Neutrophil (primary cell): ENCODE data around the gene UGT1A5.

Experiments used
- H3K27ac ChIP-seq: fragments of 200-600 bp; sonication (generic); 2 replicates; pipeline ENCODE4 v1.5.1; 2016; ENCODE audit warnings: mild to moderate bottlenecking, moderate library complexity
- H3K27me3 ChIP-seq: fragments of 200-600 bp; sonication (generic); 2 replicates; pipeline ENCODE4 v1.6.0; 2016; ENCODE audit warnings: mild to moderate bottlenecking
- H3K36me3 ChIP-seq: fragments of 200-600 bp; sonication (generic); 2 replicates; pipeline ENCODE4 v1.5.1; 2017
- H3K4me1 ChIP-seq, 2 experiments: fragments of 200-600 bp in 1 of 2; sonication (generic) in 1 of 2; 1 replicate in 1 of 2; 2 replicates in 1 of 2; pipeline versions ENCODE4 v1.5.1 to v1.6.1; 2013 to 2016; ENCODE audit warnings: low read depth in 1 of 2, low read length in 1 of 2, mild to moderate bottlenecking in 1 of 2, moderate library complexity in 1 of 2; ENCODE audit not compliant: control insufficient read depth in 1 of 2, insufficient read depth in 1 of 2
- H3K4me3 ChIP-seq, 2 experiments: fragments of 200-600 bp in 1 of 2; sonication (generic) in 1 of 2; 1 replicate in 1 of 2; 2 replicates in 1 of 2; pipeline ENCODE4 v1.5.1; 2013 to 2016; ENCODE audit warnings: low read depth in 1 of 2, low read length in 1 of 2, mild to moderate bottlenecking in 1 of 2, moderate library complexity in 1 of 2
- H3K9me3 ChIP-seq: fragments of 200-600 bp; sonication (generic); 2 replicates; pipeline ENCODE4 v1.5.1; 2016
- TF ChIP-seq, protein P1 (sequence below): fragments of 200-600 bp; sonication (generic); IDR thresholded peaks from 2 replicates; pipeline ENCODE4 v1.5.1; 2016; ENCODE audit warnings: antibody characterized with exemption

UGT1A5 gene

DNA sequence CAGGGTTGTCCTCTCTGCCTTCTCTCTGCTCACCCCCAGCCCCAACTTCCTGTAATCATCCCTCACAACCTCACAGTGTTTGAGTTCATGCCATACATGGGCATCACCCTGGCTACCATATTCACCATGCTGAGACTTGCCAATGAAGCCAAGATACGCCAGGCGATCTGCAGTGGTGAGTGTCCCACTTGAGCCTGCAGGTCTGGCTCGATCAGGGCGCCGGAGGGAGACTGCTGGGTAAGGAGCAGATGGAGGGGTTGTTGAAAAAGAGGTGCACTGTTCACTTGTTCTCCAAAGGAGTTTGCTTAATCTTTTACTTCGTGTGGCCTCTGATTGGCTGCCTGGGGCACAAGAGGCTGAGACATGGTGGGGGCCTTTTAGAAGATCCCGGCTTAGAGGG lies 80.0 kb downstream of the UGT1A5 start:
- Histone ChIP-seq H3K27ac (no peak overlapping the region), H3K4me3 (no peak overlapping the region), H3K27me3 (no peaks in the 10 kb centered on the region), H3K36me3 (no peaks in the 10 kb centered on the region), H3K9me3 (no peaks in the 10 kb centered on the region), H3K4me1 (no peaks in the 10 kb centered on the region)
- TF ChIP-seq, protein P1, sequence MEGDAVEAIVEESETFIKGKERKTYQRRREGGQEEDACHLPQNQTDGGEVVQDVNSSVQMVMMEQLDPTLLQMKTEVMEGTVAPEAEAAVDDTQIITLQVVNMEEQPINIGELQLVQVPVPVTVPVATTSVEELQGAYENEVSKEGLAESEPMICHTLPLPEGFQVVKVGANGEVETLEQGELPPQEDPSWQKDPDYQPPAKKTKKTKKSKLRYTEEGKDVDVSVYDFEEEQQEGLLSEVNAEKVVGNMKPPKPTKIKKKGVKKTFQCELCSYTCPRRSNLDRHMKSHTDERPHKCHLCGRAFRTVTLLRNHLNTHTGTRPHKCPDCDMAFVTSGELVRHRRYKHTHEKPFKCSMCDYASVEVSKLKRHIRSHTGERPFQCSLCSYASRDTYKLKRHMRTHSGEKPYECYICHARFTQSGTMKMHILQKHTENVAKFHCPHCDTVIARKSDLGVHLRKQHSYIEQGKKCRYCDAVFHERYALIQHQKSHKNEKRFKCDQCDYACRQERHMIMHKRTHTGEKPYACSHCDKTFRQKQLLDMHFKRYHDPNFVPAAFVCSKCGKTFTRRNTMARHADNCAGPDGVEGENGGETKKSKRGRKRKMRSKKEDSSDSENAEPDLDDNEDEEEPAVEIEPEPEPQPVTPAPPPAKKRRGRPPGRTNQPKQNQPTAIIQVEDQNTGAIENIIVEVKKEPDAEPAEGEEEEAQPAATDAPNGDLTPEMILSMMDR = no peak

DNA sequence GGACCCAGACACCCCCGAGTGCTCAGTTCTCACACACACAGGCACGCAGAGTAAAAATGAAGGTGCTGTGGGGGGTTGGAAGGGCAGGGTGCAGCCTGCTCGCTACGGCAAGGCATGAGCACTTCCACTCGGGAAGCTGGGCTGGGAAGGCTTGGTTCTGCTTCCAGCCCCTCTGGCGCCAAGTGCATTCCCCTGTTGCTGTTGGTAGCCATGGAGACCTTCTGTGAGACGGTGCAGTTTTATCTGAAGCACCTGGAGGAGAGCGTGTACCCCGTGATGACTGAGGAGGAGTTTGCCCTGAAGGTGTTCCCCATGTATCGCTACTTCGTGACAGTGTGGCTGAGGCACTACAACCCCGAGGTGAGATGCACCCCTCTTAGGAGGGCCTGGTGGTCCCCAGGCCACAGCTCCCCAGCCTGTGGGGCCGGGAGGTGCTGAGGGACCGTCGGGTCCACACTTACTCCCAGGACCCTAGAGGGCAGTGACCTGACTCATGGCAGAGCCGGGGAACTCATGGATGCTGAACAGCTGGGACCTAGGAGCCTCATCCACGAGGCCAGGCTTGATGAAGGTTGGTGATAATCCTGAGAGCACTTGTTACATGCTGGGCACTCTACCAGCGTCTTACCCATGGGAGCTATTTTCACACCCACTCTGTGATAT lies 80.9 kb downstream of the UGT1A5 start:
- no peaks in the 10 kb centered on the region for H3K27me3 ChIP-seq
- H3K27ac ChIP-seq = no peak overlapping the region
- H3K9me3 ChIP-seq = no peaks in the 10 kb centered on the region
- no peaks in the 10 kb centered on the region for H3K36me3 ChIP-seq
- TF ChIP-seq, protein P1 = no peak
- H3K4me3 ChIP-seq = no peak overlapping the region
- no peaks in the 10 kb centered on the region for H3K4me1 ChIP-seq

DNA sequence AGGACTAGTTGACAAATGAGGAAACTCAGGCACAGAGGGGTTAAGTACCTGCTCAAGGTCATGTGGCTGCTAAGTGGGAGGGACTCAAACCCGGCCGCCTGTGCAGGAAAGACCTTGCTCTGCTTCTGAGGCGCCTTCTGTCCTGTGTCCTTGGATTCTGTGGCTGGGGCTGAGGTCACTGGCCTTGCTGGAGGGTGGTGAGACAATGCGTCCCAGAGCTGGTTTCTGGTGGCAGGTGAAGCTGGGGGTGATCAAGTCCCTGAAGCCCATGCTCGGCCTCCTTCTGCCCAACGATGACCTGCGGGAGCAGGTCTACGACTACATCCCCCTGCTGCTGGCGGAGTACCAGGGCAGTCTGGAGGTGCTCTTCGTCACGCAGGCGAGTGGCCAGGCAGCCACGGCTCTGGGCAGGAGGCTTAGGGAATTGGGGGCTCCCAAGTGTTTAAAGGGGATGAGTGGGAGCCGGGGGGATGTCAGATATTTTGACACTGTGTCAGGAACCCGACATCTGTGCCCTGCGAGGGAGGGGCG lies 81.5 kb downstream of the UGT1A5 start:
- H3K4me3 ChIP-seq = no peak overlapping the region
- no peaks in the 10 kb centered on the region for H3K4me1 ChIP-seq
- H3K9me3 ChIP-seq = no peaks in the 10 kb centered on the region
- TF ChIP-seq, protein P1 = no peak
- H3K36me3 ChIP-seq = no peaks in the 10 kb centered on the region
- no peak overlapping the region for H3K27ac ChIP-seq
- H3K27me3 ChIP-seq = no peaks in the 10 kb centered on the region

DNA sequence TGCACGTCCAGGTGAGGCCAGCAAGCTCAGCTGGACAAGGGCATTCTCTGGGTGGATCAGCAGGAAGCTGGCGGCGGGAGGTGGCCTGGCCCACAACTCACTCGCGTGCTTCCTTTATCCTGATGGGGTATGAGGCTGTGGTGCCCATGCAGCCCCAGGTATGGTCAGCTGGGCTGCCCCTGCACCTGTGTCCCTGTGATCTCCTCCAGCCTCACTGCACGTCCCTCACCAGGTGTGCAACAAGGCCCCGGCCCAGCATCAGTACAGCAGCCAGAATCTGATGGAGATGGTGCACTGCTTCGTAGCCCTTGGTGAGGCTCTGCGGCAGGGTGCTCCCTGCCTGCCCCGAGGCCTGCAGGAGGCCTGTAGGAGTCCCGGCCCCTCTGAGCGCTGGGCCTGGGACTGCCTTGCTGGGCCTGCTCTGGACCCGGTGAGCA lies 83.0 kb downstream of the UGT1A5 start:
- Histone ChIP-seq H3K4me1 (no peaks in the 10 kb centered on the region), H3K27ac (no peak overlapping the region), H3K9me3 (no peaks in the 10 kb centered on the region), H3K27me3 (no peaks in the 10 kb centered on the region), H3K4me3 (no peak overlapping the region), H3K36me3 (no peaks in the 10 kb centered on the region)
- TF ChIP-seq, protein P1 = no peak

DNA sequence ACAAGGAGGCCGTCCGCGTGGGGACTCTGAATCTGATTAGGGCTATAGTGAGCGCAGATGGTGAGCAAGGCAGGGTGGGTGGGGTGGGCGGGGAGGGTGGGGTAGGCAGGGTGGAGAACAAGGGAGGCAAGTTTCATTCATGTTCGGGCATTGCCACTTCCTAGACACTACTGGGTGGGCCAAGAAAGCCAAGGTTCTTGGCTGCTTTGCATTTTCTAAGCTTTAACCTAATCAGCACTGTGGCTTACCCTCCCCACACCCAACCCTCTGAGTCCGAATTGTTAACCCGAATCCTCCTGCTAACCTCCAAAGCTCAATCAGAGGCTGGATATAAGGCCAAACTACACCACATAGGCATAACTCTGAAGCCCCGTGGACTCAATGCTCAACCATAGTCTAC lies 83.5 kb downstream of the UGT1A5 start:
- no peaks in the 10 kb centered on the region for H3K9me3 ChIP-seq
- TF ChIP-seq, protein P1 = no peak
- H3K4me3 ChIP-seq = no peak overlapping the region
- H3K36me3 ChIP-seq = no peaks in the 10 kb centered on the region
- no peaks in the 10 kb centered on the region for H3K4me1 ChIP-seq
- no peaks in the 10 kb centered on the region for H3K27me3 ChIP-seq
- no peak overlapping the region for H3K27ac ChIP-seq
